ENCODE results near the gene AFAP1L1. TPM values are rescaled to one million over a fixed set of nuclear protein-coding genes. Genes with fewer than 3 reads are reported as not detected.

Gene AFAP1L1
- total RNA-seq, 2 experiments from 2014 or later = not detected

DNA sequence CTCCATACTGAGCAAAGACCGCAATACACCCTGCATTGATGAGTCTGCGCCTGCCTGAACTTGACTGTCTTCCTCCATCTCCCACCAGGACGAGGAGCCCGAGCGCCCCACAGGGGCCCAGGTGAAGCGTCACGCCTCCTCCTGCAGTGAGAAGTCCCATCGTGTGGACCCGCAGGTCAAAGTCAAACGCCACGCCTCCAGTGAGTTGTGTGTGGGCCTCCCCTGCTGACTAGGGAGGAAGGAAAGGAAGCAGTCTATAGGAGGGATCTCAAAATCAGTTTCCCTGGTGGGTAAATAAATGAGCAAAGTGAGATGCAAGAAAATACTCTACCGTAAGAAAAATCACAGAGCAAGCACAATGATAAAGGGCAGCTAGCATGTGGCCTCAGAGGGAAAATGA, 50.9 kb downstream of the AFAP1L1 start:
- Mint-ChIP-seq H3K4me1 (ENCODE audit: low read depth) (no peaks in the 10 kb centered on the region), H3K36me3 (no peaks in the 10 kb centered on the region), H3K27ac (no peak overlapping the region), H3K9me3 (no peaks in the 10 kb centered on the region), H3K4me3 (no peak overlapping the region), H3K27me3 (no peaks in the 10 kb centered on the region)
- ChIA-PET POLR2A (no interaction called here), CTCF (interaction anchor here (0.6 to 12.4 kb wide), 3 partner anchors 9 to 109 kb away, joined by 3 to 289 read pairs (median 4); no protein-coding TSS in a partner anchor)
- intact Hi-C loops (cut with micrococcal nuclease) = no loop called here
- no peak for DNase-seq

DNA sequence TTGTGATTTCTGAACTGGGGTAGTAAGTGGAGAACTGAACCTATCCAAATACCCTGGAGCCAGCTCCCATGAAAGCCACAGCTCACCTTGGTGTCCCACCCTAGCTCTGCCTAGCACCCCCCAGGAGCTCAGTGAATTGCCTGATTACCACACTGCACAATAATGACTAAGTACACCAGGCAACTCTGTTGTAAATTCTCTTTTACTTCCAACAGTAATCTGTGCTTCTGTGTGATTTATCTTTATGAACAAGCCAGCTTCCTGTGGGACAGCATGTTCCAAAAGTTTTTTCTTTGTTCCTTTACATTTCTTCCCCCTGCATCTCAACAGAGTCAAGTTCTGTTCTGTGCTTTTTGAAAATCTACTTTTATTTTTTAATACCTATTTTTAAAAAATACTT, 51.6 kb downstream of the AFAP1L1 start:
- Mint-ChIP-seq H3K27ac (no peak overlapping the region), H3K4me3 (no peak overlapping the region), H3K27me3 (no peaks in the 10 kb centered on the region), H3K9me3 (no peaks in the 10 kb centered on the region), H3K4me1 (ENCODE audit: low read depth) (no peaks in the 10 kb centered on the region), H3K36me3 (no peaks in the 10 kb centered on the region)
- intact Hi-C loops (cut with micrococcal nuclease) = no loop called here
- DNase-seq = no peak
- CTCF ChIA-PET = interaction anchor here (0.6 to 12.4 kb wide), 4 partner anchors 9 to 111 kb away, joined by 3 to 289 read pairs (median 4); no protein-coding TSS in a partner anchor
- POLR2A ChIA-PET = no interaction called here

DNA sequence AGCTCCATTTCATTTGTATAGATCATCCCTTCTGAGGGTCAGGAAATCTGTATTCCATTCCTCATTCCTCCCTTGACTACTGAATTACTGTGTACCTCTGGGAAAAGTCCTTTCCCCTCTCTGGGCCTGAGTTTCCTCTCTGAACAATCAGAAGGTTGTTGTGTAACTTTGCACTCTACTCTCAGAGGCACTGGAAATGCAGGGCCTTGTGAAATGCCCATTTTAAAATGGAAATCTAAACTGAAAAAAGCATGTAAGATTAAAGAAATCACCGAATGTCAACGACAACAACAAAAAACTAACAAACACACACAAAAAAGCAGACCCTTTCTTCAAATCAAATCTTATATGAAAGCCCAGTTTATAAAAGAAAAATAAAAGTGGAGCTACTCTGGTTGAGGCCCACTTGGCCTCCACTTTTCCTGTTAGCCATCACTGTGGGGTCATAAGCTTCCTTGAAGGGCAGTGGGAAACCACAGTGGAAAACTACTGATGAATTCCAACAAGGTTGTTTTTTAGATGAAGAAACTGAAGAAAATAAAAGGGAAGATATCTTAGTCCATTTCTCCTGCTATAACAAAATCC, 52.1 kb downstream of the AFAP1L1 start:
- intact Hi-C loops (cut with micrococcal nuclease) = no loop called here

DNA sequence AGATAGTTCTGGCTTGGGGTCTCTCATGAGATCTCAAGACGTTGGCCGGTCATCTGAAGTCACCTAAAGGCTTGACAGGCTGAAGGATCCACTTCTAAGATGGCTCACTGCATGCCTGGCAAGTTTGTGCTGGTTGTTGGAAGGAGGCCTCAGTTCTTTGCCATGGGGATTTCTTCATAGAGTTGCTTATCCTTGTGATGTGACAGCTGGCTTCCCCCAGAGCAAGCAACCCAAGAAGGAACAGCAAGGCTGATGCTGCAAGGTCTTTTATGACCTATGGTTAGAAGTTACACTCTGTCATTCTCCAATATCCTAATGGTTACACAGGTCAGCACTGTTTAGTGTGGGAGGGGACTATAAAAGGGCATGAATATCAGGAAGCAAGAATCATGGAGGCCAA, 53.0 kb downstream of the AFAP1L1 start:
- Mint-ChIP-seq H3K4me3 (no peak overlapping the region), H3K27ac (no peak overlapping the region), H3K9me3 (no peaks in the 10 kb centered on the region), H3K4me1 (ENCODE audit: low read depth) (no peaks in the 10 kb centered on the region), H3K27me3 (no peaks in the 10 kb centered on the region), H3K36me3 (no peaks in the 10 kb centered on the region)
- no peak for DNase-seq
- intact Hi-C loops (cut with micrococcal nuclease) = no loop called here
- POLR2A ChIA-PET = no interaction called here
- CTCF ChIA-PET = interaction anchor here (2.1 to 12.4 kb wide), 2 partner anchors 11 to 45 kb away, joined by 6 to 289 read pairs; no protein-coding TSS in a partner anchor

More for the DNA sequence above, 52.1 kb downstream of the AFAP1L1 start:
- DNase-seq = no peak
- Mint-ChIP-seq H3K36me3 (no peaks in the 10 kb centered on the region), H3K9me3 (no peaks in the 10 kb centered on the region), H3K27me3 (no peaks in the 10 kb centered on the region), H3K27ac (no peak overlapping the region), H3K4me3 (no peak overlapping the region), H3K4me1 (ENCODE audit: low read depth) (no peaks in the 10 kb centered on the region)
- POLR2A ChIA-PET = no interaction called here
- CTCF ChIA-PET = interaction anchor here (1.5 to 12.4 kb wide), 4 partner anchors 10 to 110 kb away, joined by 3 to 289 read pairs (median 5); no protein-coding TSS in a partner anchor

DNA sequence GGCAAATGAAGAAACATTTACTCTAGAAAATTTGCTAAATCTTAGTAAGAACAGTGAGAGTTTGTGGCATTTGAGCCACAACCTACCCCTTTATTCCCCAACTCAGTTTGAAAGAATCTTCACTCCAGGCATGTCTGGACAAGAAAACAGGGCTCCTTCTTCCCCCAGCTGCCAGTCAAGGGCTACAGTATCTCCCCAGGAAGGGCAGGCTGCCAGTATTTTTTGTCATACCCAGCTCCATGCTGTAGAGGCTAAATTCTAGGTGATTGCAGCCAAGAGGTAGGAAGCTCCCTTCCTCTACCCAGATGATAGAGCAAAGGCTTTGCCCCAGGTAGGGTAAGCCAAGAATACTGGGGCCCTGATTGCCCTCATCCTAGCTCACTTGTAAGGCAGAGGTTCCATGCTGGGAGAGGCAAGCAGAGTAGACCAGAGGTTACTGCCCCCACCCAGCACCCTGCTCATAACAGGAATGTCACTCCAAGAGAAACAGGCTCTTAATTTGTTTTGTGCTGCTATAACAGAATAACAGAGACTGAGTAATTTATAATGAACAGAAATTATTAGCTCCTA, 53.6 kb downstream of the AFAP1L1 start:
- Mint-ChIP-seq H3K4me1 (ENCODE audit: low read depth) (no peaks in the 10 kb centered on the region), H3K27ac (no peak overlapping the region), H3K36me3 (no peaks in the 10 kb centered on the region), H3K27me3 (no peaks in the 10 kb centered on the region), H3K4me3 (no peak overlapping the region), H3K9me3 (no peaks in the 10 kb centered on the region)
- POLR2A ChIA-PET = no interaction called here
- intact Hi-C loops (cut with micrococcal nuclease) = no loop called here
- DNase-seq = no peak
- CTCF ChIA-PET = interaction anchor here (1.0 to 12.4 kb wide), 4 partner anchors 8 to 44 kb away, joined by 3 to 289 read pairs (median 8); no protein-coding TSS in a partner anchor

DNA sequence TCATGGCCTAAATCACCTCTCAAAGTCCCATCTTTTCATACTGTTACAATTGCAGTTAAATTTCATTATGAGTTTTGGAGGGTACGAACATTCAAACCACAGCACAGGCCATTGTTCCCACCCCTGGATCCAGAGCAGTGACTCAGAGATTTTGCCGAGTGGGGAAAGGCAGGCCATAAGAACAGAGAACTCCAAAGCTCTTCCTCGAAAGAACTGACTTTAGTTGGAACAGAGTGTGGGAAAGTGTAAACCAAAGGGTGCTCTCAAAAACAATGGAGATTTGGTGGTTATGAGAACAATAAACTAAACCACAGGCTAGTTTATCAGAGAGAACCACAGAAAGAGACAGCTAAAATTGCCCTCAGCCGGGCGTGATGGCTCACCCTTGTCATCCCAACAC, 54.2 kb downstream of the AFAP1L1 start:
- POLR2A ChIA-PET = no interaction called here
- CTCF ChIA-PET = interaction anchor here (1.0 to 3.1 kb wide), 3 partner anchors 9 to 42 kb away, joined by 3 to 11 read pairs (median 6); no protein-coding TSS in a partner anchor
- no peak overlapping the region for H3K27ac Mint-ChIP-seq

DNA sequence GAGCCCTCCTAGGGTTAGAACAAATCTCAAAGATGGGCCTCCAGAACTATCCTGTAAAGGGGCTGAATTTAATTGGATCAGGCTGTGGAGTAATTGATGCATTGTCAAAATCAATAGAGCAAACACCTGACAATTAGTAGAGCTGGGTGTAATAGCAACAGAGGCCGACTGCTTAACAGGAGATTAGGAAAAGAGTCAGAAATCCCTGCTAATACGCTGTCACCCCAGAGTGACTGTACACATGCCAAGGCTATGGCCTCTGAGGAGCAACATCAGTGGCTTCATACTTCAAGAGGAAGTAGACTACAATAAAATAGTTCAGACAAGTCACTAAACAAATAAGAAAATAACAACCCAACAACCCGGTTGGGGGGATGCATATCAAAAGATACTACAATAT, 55.0 kb downstream of the AFAP1L1 start:
- Mint-ChIP-seq H3K4me1 (ENCODE audit: low read depth) (no peaks in the 10 kb centered on the region), H3K27ac (no peak overlapping the region), H3K36me3 (no peaks in the 10 kb centered on the region), H3K4me3 (no peak overlapping the region), H3K27me3 (no peaks in the 10 kb centered on the region), H3K9me3 (no peaks in the 10 kb centered on the region)
- ChIA-PET CTCF (interaction anchor here (1.2 to 3.1 kb wide), 2 partner anchors 41 to 45 kb away, joined by 3 to 11 read pairs; no protein-coding TSS in a partner anchor), POLR2A (no interaction called here)
- intact Hi-C loops (cut with micrococcal nuclease) = no loop called here
- DNase-seq = no peak

More for the DNA sequence above, 54.2 kb downstream of the AFAP1L1 start:
- intact Hi-C loops (cut with micrococcal nuclease) = no loop called here
- Mint-ChIP-seq H3K27me3 (no peaks in the 10 kb centered on the region), H3K36me3 (no peaks in the 10 kb centered on the region), H3K9me3 (no peaks in the 10 kb centered on the region), H3K4me3 (no peak overlapping the region), H3K4me1 (ENCODE audit: low read depth) (no peaks in the 10 kb centered on the region)
- no peak for DNase-seq

DNA sequence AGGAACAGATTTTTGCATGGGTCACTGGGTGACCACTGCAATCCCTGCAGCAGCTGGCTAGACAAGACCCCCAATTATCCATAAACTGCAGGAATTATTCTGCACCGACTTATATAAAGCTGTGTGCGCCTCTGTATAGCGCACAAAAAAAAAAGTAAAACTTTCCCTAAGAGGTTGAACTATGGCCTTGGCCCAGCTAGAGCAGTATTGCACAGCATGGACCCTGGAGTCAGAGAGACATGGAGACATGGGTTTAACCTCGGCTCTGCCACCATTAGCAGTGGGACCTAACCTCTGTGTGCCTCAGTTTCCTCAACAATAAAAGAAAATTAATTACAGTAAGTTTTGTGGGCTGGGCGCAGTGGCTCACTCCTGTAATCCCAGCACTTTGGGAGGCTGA, 56.5 kb downstream of the AFAP1L1 start:
- Mint-ChIP-seq H3K36me3 (no peaks in the 10 kb centered on the region), H3K4me3 (no peak overlapping the region), H3K27ac (no peak overlapping the region), H3K4me1 (ENCODE audit: low read depth) (no peaks in the 10 kb centered on the region), H3K9me3 (no peaks in the 10 kb centered on the region), H3K27me3 (no peaks in the 10 kb centered on the region)
- CTCF ChIA-PET = interaction anchor here (0.6 to 3.1 kb wide), 3 partner anchors 40 to 107 kb away, joined by 3 to 11 read pairs (median 4); no protein-coding TSS in a partner anchor
- POLR2A ChIA-PET = no interaction called here
- DNase-seq = no peak
- intact Hi-C loops (cut with micrococcal nuclease) = no loop called here

DNA sequence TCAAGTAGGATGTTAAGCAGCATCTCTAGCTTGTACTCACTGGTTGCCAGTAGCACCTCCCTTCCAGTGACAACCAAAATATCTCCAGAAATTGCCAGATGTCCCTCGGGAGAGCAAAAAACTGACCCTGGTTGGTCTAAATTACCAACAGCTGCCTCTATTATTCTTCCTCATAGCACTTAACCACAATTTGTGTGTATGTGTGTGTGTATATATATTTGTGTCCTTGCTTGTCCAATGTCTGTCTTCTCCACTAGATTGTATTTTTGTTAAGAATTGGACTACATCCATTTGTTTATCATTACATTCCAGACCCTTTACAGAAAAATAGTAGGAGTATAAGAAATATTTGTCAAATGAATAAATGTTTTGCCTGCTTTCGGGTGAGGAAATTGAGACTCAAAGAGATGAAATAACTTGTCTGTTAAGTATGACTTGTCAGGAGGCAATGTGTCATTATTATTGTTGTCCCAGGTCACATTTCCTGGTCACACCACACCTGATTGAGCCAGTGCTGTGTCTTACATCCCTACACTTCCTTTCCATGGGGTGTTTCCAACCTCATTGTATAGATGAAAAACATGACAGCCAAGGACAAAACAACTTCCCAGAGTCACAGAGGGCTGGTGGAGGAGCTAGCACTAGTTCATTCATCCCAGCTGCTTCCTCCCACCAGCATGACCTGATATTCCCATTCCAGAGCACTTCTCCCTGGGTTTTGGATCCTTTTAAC, 62.2 kb downstream of the AFAP1L1 start:
- Mint-ChIP-seq H3K9me3 (no peaks in the 10 kb centered on the region), H3K4me1 (ENCODE audit: low read depth) (no peaks in the 10 kb centered on the region), H3K27me3 (no peaks in the 10 kb centered on the region), H3K36me3 (no peaks in the 10 kb centered on the region), H3K27ac (no peak overlapping the region), H3K4me3 (no peak overlapping the region)
- ChIA-PET CTCF (interaction anchor here (1.0 to 3.3 kb wide), 2 partner anchors 20 to 37 kb away, joined by 3 to 10 read pairs; no protein-coding TSS in a partner anchor), POLR2A (interaction anchor here (0.6 to 1.3 kb wide), 2 partner anchors 11 to 195 kb away, joined by 3 to 5 read pairs; partner anchors contain the start of gene GRPEL2)
- no peak for DNase-seq
- intact Hi-C loops (cut with micrococcal nuclease) = no loop called here

DNA sequence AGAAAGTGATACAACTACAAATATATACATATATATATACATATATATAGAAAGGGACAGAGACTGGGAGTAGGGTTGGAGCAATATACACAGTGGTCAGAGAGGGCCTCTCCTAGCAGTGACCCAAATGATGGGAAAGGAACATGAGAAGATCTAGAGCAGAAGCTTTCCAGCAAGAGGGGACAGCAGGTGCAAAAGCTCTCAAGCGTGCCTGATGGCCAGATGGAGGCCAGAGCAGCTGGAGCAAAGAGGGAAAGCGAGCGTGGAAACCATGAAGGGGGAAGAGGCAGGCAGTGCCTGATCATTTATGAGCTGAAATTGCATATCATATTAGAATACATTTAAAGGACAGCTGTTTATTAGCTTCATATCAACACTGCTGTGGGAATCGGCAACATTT, 66.1 kb downstream of the AFAP1L1 start:
- Mint-ChIP-seq H3K4me1 (ENCODE audit: low read depth) (no peaks in the 10 kb centered on the region), H3K9me3 (no peaks in the 10 kb centered on the region), H3K27me3 (no peaks in the 10 kb centered on the region), H3K4me3 (no peak overlapping the region), H3K36me3 (no peaks in the 10 kb centered on the region), H3K27ac (no peak overlapping the region)
- no peak for DNase-seq
- intact Hi-C loops (cut with micrococcal nuclease) = no loop called here
- ChIA-PET CTCF (interaction anchor here (1.1 kb wide), 1 partner anchor 20 kb away, joined by 4 read pairs; the partner anchor contains the start of gene PCYOX1L), POLR2A (no interaction called here)

DNA sequence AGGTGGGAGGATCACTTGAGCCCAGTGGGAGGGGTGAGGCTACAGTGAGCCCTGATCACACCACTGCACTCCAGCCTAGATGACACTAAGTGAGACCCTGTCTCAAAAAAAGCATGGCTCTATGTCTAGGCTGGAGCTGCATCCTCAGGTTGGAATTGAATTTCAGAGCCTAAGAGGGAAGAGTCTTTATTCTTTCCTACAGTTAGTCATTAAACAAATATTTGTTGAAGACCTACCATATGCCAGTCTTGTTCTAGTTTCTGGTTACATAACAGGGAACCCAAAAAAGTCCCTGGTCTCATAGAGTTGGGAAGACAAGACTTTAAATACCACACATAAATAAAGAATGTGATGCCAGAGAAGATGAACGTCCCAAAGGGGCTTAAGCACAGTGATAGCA, 66.7 kb downstream of the AFAP1L1 start:
- Mint-ChIP-seq H3K4me3 (no peak overlapping the region), H3K4me1 (ENCODE audit: low read depth) (no peaks in the 10 kb centered on the region), H3K27ac (no peak overlapping the region), H3K27me3 (no peaks in the 10 kb centered on the region), H3K36me3 (no peaks in the 10 kb centered on the region), H3K9me3 (no peaks in the 10 kb centered on the region)
- ChIA-PET POLR2A (no interaction called here), CTCF (interaction anchor here (1.1 kb wide), 1 partner anchor 19 kb away, joined by 4 read pairs; the partner anchor contains the start of gene PCYOX1L)
- no peak for DNase-seq
- intact Hi-C loops (cut with micrococcal nuclease) = no loop called here

DNA sequence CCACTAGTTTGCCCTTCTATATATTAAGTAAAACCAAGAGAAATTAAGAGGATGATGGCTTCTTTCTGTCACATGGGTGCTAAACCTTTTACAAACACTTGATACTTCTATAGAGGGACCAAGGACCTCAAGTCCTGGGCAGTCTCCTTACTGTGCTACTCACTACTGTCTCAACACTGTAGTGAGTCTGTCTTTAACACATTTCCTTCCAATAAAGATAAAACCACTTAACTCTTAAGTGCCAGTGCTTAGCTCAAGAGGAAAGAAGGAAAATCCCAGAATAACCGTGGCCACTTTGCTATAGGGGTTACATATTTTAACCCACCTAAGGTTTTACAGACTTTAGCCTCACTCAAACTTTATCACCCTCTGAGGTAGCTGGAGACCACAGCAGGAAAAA, 69.3 kb downstream of the AFAP1L1 start:
- Mint-ChIP-seq H3K27ac (no peak overlapping the region), H3K4me3 (no peak overlapping the region), H3K4me1 (ENCODE audit: low read depth) (peaks cover 13% of the 10 kb centered on the region), H3K36me3 (no peaks in the 10 kb centered on the region), H3K27me3 (no peaks in the 10 kb centered on the region), H3K9me3 (no peaks in the 10 kb centered on the region)
- DNase-seq = no peak
- POLR2A ChIA-PET = no interaction called here
- CTCF ChIA-PET = interaction anchor here (0.8 to 1.1 kb wide), 2 partner anchors 31 kb away, joined by 3 to 4 read pairs; no protein-coding TSS in a partner anchor
- intact Hi-C loops (cut with micrococcal nuclease) = loop anchor here (10.0 kb wide), 1 partner anchor 384 kb away; no protein-coding TSS in a partner anchor

Measured in activated CD4-positive, alpha-beta memory T cell treated with anti-CD3 and anti-CD28 coated beads for 36 hours (primary cell).